Iris pigment epithelial cell (primary cell): ENCODE results near the gene LRP1.

Source experiments
- DNase-seq: peaks from one replicate; pipeline ENCODE4 v3.0.0-alpha.2; 2011; ENCODE audit warnings: low read depth

The LRP1 gene

GRCh38 chr12:57154804-57155434 lies 26.6 kb downstream of the LRP1 start:
- DNase-seq: no peak

- DNase-seq: no peak
Observed at GRCh38 chr12:57156701-57157403, 28.6 kb downstream of the LRP1 start.

- DNase-seq: no peak
Observed at GRCh38 chr12:57157588-57158173, 29.4 kb downstream of the LRP1 start.

GRCh38 chr12:57158186-57158585 lies 29.9 kb downstream of the LRP1 start:
- no peak for DNase-seq

GRCh38 chr12:57158665-57159064 lies 30.4 kb downstream of the LRP1 start:
- no peak for DNase-seq

GRCh38 chr12:57159311-57159710 lies 31.0 kb downstream of the LRP1 start:
- DNase-seq: no peak

- DNase-seq: no peak
Observed at GRCh38 chr12:57160040-57160439, 31.8 kb downstream of the LRP1 start.

- no peak for DNase-seq
Observed at GRCh38 chr12:57160741-57161140, 32.5 kb downstream of the LRP1 start.

GRCh38 chr12:57161491-57161890 lies 33.2 kb downstream of the LRP1 start:
- peak; percentile 58 for DNase-seq

- DNase-seq: no peak
Observed at GRCh38 chr12:57162553-57163125, 34.4 kb downstream of the LRP1 start.

- DNase-seq: no peak
Observed at GRCh38 chr12:57164454-57164853, 36.2 kb downstream of the LRP1 start.

GRCh38 chr12:57164966-57165625 lies 36.8 kb downstream of the LRP1 start:
- DNase-seq: peak; percentile 33

GRCh38 chr12:57165741-57166140 lies 37.5 kb downstream of the LRP1 start:
- DNase-seq: no peak

- DNase-seq: peak; percentile 87
Observed at GRCh38 chr12:57166971-57167371, 38.7 kb downstream of the LRP1 start.

GRCh38 chr12:57168058-57168457 lies 39.8 kb downstream of the LRP1 start:
- no peak for DNase-seq

- no peak for DNase-seq
Observed at GRCh38 chr12:57169046-57169795, 40.9 kb downstream of the LRP1 start.

- DNase-seq: no peak
Observed at GRCh38 chr12:57169969-57170368, 41.7 kb downstream of the LRP1 start.

GRCh38 chr12:57170408-57170807 lies 42.1 kb downstream of the LRP1 start:
- DNase-seq: no peak

- DNase-seq: no peak
Observed at GRCh38 chr12:57170927-57171326, 42.6 kb downstream of the LRP1 start.

GRCh38 chr12:57171668-57172067 lies 43.4 kb downstream of the LRP1 start:
- DNase-seq: peak; percentile 74

- DNase-seq: no peak
Observed at GRCh38 chr12:57173089-57173488, 44.8 kb downstream of the LRP1 start.

- DNase-seq: no peak
Observed at GRCh38 chr12:57173683-57174082, 45.4 kb downstream of the LRP1 start.
